GM13976 (cell line): ENCODE data around the gene PDE6B.

Source experiments
- DNase-seq: peaks from one replicate; pipeline ENCODE4 v3.0.0; 2012; ENCODE audit warnings: low spot score
- CTCF ChIP-seq: IDR thresholded peaks from 2 replicates; pipeline ENCODE4 v1.5.1; 2012; ENCODE audit warnings: borderline replicate concordance, mild to moderate bottlenecking; ENCODE audit not compliant: insufficient read depth; ENCODE audit errors: extremely low read depth, missing control alignments, control extremely low read depth
- in situ Hi-C: fragments of 300-500 bp; cut with MboI; formaldehyde crosslinking; loops from one replicate; pipeline ENCODE4 v1.12.0; 2022; ENCODE audit warnings: low sequenced_read_pairs, mixed read lengths, inconsistent platforms; ENCODE audit not compliant: unreplicated experiment

The PDE6B gene

GRCh38 chr4:653831-654502 is 28.6 kb downstream of the PDE6B start:
- no peak for TF ChIP-seq CTCF
- in situ Hi-C loops: no loop called here
- no peak for DNase-seq

- DNase-seq: no peak
- TF ChIP-seq CTCF: no peak
- in situ Hi-C loops: no loop called here
Observed at GRCh38 chr4:654503-654845, 29.1 kb downstream of the PDE6B start.

GRCh38 chr4:654871-655463 is 29.6 kb downstream of the PDE6B start:
- no peak for TF ChIP-seq CTCF
- in situ Hi-C loops: no loop called here
- DNase-seq: no peak

GRCh38 chr4:655464-656151 is 30.2 kb downstream of the PDE6B start:
- in situ Hi-C loops: no loop called here

GRCh38 chr4:656436-657337 is 31.3 kb downstream of the PDE6B start:
- DNase-seq: no peak
- no peak for TF ChIP-seq CTCF
- in situ Hi-C loops: no loop called here

More at GRCh38 chr4:655464-656151, 30.2 kb downstream of the PDE6B start:
- no peak for TF ChIP-seq CTCF
- DNase-seq: no peak

GRCh38 chr4:657338-657833 is 32.0 kb downstream of the PDE6B start:
- no peak for DNase-seq
- no peak for TF ChIP-seq CTCF
- in situ Hi-C loops: no loop called here
